HepG2 (cell line): ENCODE data around the gene RPL19. TPM values are rescaled to one million over a fixed set of nuclear protein-coding genes. Genes with fewer than 3 reads are reported as not detected.

Experiments used
- ATAC-seq: fragments of 200-7000 bp; cut with Tn5 transposase; 3 replicates; pipeline ENCODE4 v1.9.1; 2020; ENCODE audit warnings: mild to moderate bottlenecking, moderate library complexity
- BruUV-seq: library from RNA; stranded (reverse); fragments of 400-500 nt; replicated peaks from 2 replicates; lab custom pipeline; 2021; lab: Mats Ljungman, UMichigan
- CTCF ChIA-PET: fragments of 300-600 bp; formaldehyde crosslinking; extraction: SDS; loops from one replicate; lab custom pipeline; 2021; ENCODE audit warnings: low total read pairs, inconsistent platforms, low intra/inter-chr PET ratio; lab: Yijun Ruan, JAX
- POLR2A ChIA-PET: fragments of 350-600 bp; sonication (Branson Sonifier 250); formaldehyde crosslinking; loops from one replicate; lab custom pipeline; 2020; ENCODE audit warnings: antibody characterized with exemption, inconsistent platforms; lab: Yijun Ruan, JAX
- DNase-seq: peaks from one replicate; pipeline ENCODE4 v3.0.0-alpha.2; 2015; ENCODE audit warnings: low spot score
- FAIRE-seq: peaks from 3 replicates; lab custom pipeline; 2011; peaks lifted over from hg19 to GRCh38; lab: Jason Lieb, UNC
- H2AFZ ChIP-seq: one replicate; pipeline ENCODE4 v1.6.1; 2011; ENCODE audit warnings: low read length, inconsistent platforms
- H3K27ac ChIP-seq: fragments of 300-600 bp; 3 replicates; pipeline ENCODE4 v1.8.0; 2011; ENCODE audit warnings: mixed run types, mild to moderate bottlenecking, mixed read lengths, low read length, inconsistent platforms; ENCODE audit not compliant: insufficient read depth; ENCODE audit errors: extremely low read length
- H3K27me3 ChIP-seq, 2 experiments: fragments of 200-600 bp in 1 of 2; 2 replicates in 1 of 2; 3 replicates in 1 of 2; pipeline versions ENCODE4 v1.6.0 to v1.8.0; 2011; ENCODE audit warnings: low read length in 2 of 2, mild to moderate bottlenecking in 2 of 2, moderate library complexity in 2 of 2, inconsistent platforms in 1 of 2; ENCODE audit not compliant: insufficient read depth in 2 of 2, control insufficient read depth in 1 of 2
- H3K36me3 ChIP-seq, 2 experiments: fragments of 200-600 bp in 1 of 2; replicated peaks in 1 of 2; 2 replicates in 1 of 2; 3 replicates in 1 of 2; pipeline versions ENCODE4 v1.5.1 to v1.8.0; 2011; ENCODE audit warnings: low read length in 2 of 2, inconsistent platforms in 1 of 2; ENCODE audit not compliant: insufficient read depth in 2 of 2, control insufficient read depth in 1 of 2
- H3K4me1 ChIP-seq: 2 replicates; pipeline ENCODE4 v1.5.1; 2012; ENCODE audit warnings: low read length, inconsistent platforms; ENCODE audit not compliant: insufficient read depth
- H3K4me2 ChIP-seq: 2 replicates; pipeline ENCODE4 v1.6.0; 2011; ENCODE audit warnings: low read depth, low read length, inconsistent platforms
- H3K4me3 ChIP-seq, 3 experiments: fragments of 200-600 bp in 1 of 3; sonication (generic), shearing (Covaris generic) in 1 of 3; replicated peaks in 1 of 3; 2 replicates each; pipeline ENCODE4 v1.5.1; 2011 to 2016; ENCODE audit warnings: low read length in 3 of 3, inconsistent platforms in 2 of 3, low read depth in 2 of 3, mild to moderate bottlenecking in 2 of 3, control low read depth in 1 of 3, mixed read lengths in 1 of 3; ENCODE audit not compliant: insufficient read depth in 1 of 3
- H3K79me2 ChIP-seq: one replicate; pipeline ENCODE4 v1.6.1; 2011; ENCODE audit warnings: low read length, inconsistent platforms; ENCODE audit not compliant: insufficient read depth
- H3K9ac ChIP-seq: 2 replicates; pipeline ENCODE4 v1.6.0; 2011; ENCODE audit warnings: mild to moderate bottlenecking, low read depth, low read length, inconsistent platforms; ENCODE audit not compliant: insufficient read depth
- H3K9me3 ChIP-seq: 2 replicates; pipeline ENCODE4 v1.5.1; 2012; ENCODE audit warnings: mild to moderate bottlenecking, low read length
- H4K20me1 ChIP-seq: 2 replicates; pipeline ENCODE4 v1.6.0; 2011; ENCODE audit warnings: inconsistent platforms, mild to moderate bottlenecking, low read length, moderate library complexity; ENCODE audit not compliant: insufficient read depth
- KAT7 ChIP-seq: IDR thresholded peaks from 2 replicates; pipeline ENCODE4 v1.6.1; 2018; ENCODE audit warnings: borderline replicate concordance, missing compliant biosample characterization
- LBX2 ChIP-seq: sonication (generic); formaldehyde crosslinking; IDR thresholded peaks from 2 replicates; pipeline ENCODE4 v1.5.0; 2020; ENCODE audit warnings: missing genetic modification reagents, mild to moderate bottlenecking, borderline replicate concordance
- NCOA2 ChIP-seq: sonication (generic); formaldehyde crosslinking; IDR thresholded peaks from 2 replicates; pipeline ENCODE4 v1.8.0; 2022; ENCODE audit warnings: inconsistent platforms
- SMARCC2 ChIP-seq: fragments of 450-650 bp; IDR thresholded peaks from 2 replicates; pipeline ENCODE4 v1.6.1; 2017; ENCODE audit warnings: antibody characterized with exemption, mild to moderate bottlenecking
- STAG1 ChIP-seq: sonication (generic); formaldehyde crosslinking; IDR thresholded peaks from 2 replicates; pipeline ENCODE4 v1.4.0; 2020; ENCODE audit warnings: missing genetic modification reagents
- ZBTB43 ChIP-seq: sonication (generic); formaldehyde crosslinking; conservative IDR thresholded peaks from 2 replicates; pipeline ENCODE4 v1.4.0; 2020; ENCODE audit warnings: missing genetic modification reagents
- ZNF724P ChIP-seq: sonication (generic); formaldehyde crosslinking; IDR thresholded peaks from 2 replicates; pipeline ENCODE4 v1.8.0; 2022; ENCODE audit warnings: missing genetic modification reagents, borderline replicate concordance
- WGBS: methylation state at CpG from one replicate; pipeline ENCODE4 v1.1.6; 2017; ENCODE audit warnings: low lambda C conversion rate; 5-methylcytosine and 5-hydroxymethylcytosine counted together
- in situ Hi-C: cut with HindIII; loops from 2 replicates; pipeline ENCODE4 v1.10.0; 2017; ENCODE audit warnings: low pct_unique_long_range_greater_than_20kb; ENCODE audit not compliant: extremely low pct_ligation_motif_present
- intact Hi-C: fragments of 100-400 bp; cut with micrococcal nuclease; formaldehyde crosslinking; loops from one replicate; pipeline ENCODE4 v1.10.0; 2022; ENCODE audit not compliant: unreplicated experiment
- polyA plus RNA-seq, 8 experiments: library from polyadenylated mRNA; depleted of rRNA in 3 of 8; stranded (reverse) in 7 of 8; unstranded in 1 of 8; fragments of >200 nt; fragmentation: Illumina TruSeq in 4 of 8; extraction: Trizol in 4 of 8; gene quantifications; 2 replicates each; pipeline versions ENCODE4 v1.2.1 to v1.2.3, GENCODE V29; 2011 to 2016; ENCODE audit warnings: low read depth in 4 of 8, missing spikeins in 1 of 8, mixed read lengths in 1 of 8; ENCODE audit not compliant: insufficient read depth in 1 of 8
- total RNA-seq, 5 experiments: library from RNA; depleted of rRNA; stranded (reverse); fragments of >200 nt; fragmentation: Illumina TruSeq; extraction: Trizol; gene quantifications; 2 replicates each; pipeline ENCODE4 v1.2.3, GENCODE V29; 2016; ENCODE audit warnings: low read depth in 1 of 5

RPL19 gene
- total and polyA plus RNA-seq, 2 of the 13 experiments (the other 11 are each of a cell fraction or from before 2014, with no cell fraction given), result 2,522 to 2,768 TPM

GRCh38 chr17:39212841-39213480 is 12.9 kb downstream of the RPL19 start:
- Histone ChIP-seq H3K36me3 (no peaks in the 10 kb centered on the region), H3K4me2 (no peak overlapping the region), H4K20me1 (no peaks in the 10 kb centered on the region), H3K4me1 (no peaks in the 10 kb centered on the region), H2AFZ (no peak overlapping the region), H3K79me2 (no peaks in the 10 kb centered on the region), H3K27me3 (peaks cover 22 to 82% of the 10 kb centered on the region in 2 experiments), H3K27ac (no peak overlapping the region), H3K9ac (no peak overlapping the region), H3K4me3 (no peak overlapping the region), H3K9me3 (no peaks in the 10 kb centered on the region)
- ATAC-seq (no peak), DNase-seq (no peak), FAIRE-seq (no peak)
- CTCF ChIA-PET, result no interaction called here
- POLR2A ChIA-PET, result no interaction called here
- in situ Hi-C loops, result no loop called here
- TF ChIP-seq KAT7 (CRISPR knock-in tag) (no peak), NCOA2 (CRISPR knock-in tag) (no peak), LBX2 (CRISPR knock-in tag) (no peak), STAG1 (CRISPR knock-in tag) (no peak), ZBTB43 (no peak), SMARCC2 (no peak), ZNF724P (CRISPR knock-in tag) (no peak)
- BruUV-seq, result no TSS peak
- 62% methylated on average over 16 of the region's 16 CpGs for WGBS
- intact Hi-C loops, result no loop called here
